GM21619 (cell line): ENCODE measurements around the gene DUSP28.

Experiments used
- ATAC-seq: cut with Tn5 transposase; IDR thresholded peaks from one replicate; pipeline ENCODE4 v1.9.1; 2021; ENCODE audit not compliant: unreplicated experiment

DUSP28 gene

DNA sequence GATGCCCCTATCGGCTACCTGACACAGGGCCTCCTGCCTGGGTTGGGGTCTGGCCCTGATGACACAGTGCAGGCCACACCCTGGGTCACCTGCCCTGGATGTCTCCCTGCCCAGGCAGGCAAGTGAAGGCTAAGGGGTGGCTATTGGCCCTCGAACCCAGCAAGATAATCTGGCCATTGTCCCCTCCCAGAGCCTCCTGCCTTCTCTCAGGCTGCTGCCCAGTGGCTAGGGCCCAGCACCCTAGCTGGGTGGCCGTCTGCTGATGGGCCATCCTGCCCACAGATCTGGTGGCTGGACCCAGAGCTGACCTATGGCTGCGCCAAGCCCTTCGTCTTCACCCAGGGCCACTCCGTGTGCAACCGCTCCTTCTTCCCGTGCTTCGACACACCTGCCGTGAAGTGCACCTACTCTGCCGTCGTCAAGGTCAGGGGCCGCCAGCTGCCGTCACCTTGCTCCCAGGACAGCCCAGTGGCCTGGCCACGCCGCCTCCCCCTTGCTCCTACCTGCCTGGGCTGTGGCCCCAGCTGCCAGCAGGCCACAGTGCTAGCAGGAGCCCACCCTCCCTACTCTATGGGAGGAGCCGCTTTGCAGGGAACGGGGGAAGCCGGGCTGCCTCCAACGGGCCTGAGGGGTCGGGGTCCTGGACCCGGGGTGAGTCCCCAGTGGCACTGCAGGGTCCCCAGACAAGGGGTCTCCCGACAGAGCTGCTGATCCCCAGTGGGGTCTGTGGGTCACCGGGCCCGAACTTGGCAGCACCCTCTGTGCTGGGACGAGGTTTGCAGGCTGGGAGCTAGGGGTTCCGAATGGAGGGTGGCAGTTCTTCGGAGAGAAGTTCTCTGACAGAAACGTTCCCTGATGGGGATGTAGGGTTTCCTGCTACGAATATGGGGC, 12.2 kb downstream of the DUSP28 start:
- ATAC-seq, result no peak

DNA sequence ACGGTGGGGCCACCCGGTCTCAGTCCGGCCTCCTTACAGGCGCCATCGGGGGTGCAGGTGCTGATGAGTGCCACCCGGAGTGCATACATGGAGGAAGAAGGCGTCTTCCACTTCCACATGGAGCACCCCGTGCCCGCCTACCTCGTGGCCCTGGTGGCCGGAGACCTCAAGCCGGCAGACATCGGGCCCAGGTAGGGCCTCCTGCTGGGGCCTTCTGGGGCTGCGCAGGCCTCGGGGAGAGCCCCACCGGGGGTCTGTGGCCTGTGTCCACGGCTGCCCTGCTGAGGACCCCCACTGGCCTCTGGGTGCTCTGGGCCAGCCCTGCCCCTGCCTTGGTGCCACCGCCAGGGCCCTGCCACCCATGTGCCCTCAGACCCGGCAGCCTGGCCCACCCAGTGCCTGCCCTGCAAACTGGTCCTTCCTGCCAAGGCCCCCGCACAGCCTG, 12.9 kb downstream of the DUSP28 start:
- ATAC-seq, result no peak

DNA sequence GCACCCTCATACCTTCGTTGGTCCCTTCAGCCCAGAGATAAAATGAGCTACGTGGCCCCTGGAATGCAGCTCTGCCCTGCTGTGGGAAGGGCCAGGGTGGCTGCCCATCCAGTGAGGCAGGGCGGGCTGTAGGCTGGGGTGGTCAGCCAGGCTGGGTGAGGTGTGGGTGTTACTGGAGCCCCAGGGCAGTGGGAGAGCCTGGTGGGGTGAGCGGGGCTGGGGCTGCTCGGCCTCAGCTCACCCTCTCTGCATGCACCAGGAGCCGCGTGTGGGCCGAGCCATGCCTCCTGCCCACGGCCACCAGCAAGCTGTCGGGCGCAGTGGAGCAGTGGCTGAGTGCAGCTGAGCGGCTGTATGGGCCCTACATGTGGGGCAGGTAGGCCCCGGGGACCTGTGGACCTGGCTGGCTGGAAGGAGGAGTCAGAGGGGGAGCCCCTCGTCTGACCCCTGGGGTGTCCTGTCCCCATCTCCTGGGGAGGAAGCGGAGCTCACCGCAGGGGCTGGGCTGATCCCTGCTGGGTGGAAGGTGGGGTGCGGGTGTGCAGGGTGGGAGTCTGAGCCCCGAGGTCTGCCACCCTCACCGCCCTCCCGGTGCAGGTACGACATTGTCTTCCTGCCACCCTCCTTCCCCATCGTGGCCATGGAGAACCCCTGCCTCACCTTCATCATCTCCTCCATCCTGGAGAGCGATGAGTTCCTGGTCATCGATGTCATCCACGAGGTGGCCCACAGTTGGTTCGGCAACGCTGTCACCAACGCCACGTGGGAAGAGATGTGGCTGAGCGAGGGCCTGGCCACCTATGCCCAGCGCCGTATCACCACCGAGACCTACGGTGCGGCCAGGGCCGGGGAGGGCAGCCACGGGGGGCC, 13.6 kb downstream of the DUSP28 start:
- ATAC-seq, result no peak

DNA sequence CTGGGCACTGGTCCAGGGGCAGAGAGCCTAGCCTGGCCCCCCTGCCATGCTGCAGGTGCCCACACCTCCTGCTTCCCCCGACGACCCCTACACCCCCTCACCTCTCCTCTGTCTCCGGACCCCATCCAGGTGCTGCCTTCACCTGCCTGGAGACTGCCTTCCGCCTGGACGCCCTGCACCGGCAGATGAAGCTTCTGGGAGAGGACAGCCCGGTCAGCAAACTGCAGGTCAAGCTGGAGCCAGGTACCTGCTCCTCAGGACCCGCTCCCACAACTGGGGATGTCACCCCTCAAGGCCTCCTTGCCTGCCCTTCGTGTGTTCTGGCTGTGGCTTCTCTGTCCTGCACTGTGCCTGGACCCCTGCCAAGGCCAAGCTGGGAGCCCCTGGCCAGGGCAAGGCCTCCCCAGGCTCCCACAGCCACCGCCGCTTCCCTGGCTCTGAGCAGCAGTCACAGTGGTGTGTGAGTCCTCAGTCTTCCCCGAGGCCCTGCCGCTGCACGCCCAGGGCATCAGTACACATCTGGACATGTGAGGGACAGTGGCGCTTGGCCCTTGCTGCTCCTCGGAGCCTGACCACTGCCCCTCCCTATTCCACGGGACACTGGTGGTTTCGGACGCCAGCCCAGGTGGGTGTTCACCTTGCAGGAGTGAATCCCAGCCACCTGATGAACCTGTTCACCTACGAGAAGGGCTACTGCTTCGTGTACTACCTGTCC, 14.4 kb downstream of the DUSP28 start:
- no peak for ATAC-seq

DNA sequence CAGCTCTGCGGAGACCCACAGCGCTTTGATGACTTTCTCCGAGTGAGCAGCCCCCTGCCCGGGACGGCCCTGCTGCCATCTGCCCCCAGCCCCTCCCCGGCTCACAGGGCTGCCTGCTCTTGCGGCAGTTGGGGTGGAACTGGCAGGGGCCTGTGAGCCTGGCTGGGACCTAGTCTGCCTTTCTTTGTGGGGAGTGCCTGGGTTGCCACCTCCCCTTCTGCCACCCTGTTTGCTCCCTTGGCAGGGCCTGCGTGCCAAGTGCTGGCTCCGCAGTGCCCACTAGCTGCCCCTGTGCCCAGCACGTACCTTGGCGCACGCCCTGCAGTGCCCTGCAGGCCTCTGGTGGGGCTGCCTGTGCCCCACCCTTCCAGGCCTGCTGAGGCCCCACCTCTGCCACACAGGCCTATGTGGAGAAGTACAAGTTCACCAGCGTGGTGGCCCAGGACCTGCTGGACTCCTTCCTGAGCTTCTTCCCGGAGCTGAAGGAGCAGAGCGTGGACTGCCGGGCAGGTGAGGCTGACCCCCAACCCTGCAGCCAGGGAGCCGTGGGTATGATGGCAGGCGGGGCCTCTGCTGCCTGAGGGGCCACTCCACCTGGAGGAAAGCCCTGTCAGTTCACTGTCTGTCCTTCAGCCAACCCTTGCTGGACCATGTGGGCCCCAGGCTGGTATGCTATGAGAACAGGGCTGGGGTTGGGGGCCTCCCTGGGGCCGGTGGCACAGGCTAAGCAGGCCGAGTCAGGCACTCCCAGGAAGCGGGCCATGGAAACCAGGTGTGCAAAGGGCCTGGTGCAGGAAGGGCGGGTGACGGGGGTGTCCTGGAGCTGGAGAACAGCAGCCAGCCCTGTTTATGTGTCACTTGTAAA, 15.2 kb downstream of the DUSP28 start:
- ATAC-seq, result no peak

DNA sequence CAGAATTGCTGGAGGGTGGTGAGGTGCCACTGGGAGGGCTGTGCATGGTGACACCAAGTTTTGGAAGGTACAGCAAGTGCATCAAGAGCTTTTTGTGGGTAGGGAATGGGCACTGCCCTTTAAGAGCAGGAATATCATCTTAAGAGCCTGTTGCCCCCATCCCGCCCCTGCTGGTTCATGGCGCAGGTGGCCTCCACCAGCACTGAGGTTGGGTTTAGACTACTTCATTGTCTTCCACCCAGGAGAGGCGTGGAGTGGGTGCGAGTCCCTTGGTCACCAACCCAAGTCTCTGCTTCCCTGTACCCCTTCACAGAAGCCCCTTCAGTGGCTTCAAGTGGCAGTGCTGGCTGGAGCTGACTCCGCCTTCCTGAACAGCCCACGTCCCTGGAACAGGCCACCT, 15.9 kb downstream of the DUSP28 start:
- ATAC-seq, result no peak

DNA sequence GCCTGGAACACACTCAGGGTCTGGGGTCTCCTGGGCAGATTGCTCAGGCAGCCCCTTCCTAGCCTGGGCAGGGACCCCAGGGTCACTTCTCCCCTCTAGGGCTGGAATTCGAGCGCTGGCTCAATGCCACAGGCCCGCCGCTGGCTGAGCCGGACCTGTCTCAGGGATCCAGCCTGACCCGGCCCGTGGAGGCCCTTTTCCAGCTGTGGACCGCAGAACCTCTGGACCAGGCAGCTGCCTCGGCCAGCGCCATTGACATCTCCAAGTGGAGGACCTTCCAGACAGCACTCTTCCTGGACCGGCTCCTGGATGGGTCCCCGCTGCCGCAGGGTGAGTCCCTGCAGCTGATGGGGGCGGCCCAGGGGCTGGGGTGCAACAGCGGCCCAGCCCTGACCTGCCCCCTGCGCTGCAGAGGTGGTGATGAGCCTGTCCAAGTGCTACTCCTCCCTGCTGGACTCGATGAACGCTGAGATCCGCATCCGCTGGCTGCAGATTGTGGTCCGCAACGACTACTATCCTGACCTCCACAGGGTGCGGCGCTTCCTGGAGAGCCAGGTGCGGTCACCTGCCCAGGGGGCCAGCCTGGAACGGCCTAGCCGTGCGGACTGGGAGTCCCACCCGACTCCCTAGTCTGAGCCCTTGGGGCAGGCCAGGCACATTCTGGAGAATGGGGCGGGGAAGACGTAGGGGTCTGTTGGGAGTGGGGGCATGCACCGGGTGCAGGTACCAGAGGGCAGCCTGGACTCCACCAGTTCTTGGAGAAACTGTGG, 16.5 kb downstream of the DUSP28 start:
- no peak for ATAC-seq

DNA sequence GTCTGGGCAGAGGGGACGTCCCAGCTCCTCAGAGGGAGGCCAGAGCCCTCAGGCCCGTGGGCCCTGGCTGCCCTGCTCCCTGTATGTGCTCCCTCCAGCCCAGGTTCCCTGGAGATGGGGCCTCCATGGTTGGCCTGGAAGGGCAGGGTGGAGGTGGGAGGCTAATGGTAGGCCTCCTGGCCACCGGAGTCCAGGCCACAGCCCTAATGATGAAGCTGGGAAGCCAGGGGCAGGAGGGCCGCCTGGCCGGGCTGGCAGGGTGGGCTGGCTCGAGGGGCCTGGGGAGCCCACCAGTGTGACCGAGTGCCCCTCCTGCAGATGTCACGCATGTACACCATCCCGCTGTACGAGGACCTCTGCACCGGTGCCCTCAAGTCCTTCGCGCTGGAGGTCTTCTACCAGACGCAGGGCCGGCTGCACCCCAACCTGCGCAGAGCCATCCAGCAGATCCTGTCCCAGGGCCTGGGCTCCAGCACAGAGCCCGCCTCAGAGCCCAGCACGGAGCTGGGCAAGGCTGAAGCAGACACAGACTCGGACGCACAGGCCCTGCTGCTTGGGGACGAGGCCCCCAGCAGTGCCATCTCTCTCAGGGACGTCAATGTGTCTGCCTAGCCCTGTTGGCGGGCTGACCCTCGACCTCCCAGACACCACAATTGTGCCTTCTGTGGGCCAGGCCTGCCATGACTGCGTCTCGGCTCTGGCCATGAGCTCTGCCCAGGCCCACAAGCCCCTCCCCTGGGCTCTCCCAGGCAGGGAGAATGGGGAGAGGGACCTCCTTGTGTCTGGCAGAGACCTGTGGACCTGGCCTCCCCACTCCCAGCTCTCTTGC, 17.3 kb downstream of the DUSP28 start:
- ATAC-seq, result no peak

DNA sequence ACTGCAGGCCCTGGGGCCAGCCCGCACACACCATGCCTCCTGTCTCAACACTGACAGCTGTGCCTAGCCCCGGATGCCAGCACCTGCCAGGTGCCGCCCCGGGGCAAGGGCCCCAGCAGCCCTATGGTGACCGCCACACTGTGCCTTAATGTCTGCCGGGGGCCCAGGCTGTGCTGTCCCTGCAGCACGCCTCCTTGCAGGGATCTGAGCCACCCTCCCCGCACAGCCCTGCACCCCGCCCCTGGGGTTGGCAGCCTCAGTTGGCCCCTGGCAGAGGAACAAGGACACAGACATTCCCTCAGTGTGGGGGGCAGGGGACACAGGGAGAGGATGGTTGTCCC, 17.9 kb downstream of the DUSP28 start:
- no peak for ATAC-seq

DNA sequence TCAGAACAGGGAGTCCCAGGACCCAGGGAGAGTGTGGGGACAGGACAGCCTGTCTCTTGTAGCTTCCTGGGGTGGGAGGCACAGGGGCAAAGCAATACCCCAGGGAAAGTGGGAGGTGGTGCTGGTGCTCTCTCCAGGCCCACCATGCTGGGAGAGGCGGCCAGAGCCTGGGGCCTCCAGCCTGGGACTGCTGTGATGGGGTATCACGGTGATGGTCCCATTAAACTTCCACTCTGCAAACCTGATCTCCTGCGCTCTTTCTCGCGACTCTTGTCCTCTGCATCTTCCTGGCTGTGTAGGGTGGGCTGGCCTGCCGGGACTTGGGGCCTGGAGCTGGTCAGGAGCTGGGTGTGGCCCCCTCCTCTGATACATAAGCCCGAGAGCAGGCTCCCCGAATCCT, 18.3 kb downstream of the DUSP28 start:
- ATAC-seq, result no peak

DNA sequence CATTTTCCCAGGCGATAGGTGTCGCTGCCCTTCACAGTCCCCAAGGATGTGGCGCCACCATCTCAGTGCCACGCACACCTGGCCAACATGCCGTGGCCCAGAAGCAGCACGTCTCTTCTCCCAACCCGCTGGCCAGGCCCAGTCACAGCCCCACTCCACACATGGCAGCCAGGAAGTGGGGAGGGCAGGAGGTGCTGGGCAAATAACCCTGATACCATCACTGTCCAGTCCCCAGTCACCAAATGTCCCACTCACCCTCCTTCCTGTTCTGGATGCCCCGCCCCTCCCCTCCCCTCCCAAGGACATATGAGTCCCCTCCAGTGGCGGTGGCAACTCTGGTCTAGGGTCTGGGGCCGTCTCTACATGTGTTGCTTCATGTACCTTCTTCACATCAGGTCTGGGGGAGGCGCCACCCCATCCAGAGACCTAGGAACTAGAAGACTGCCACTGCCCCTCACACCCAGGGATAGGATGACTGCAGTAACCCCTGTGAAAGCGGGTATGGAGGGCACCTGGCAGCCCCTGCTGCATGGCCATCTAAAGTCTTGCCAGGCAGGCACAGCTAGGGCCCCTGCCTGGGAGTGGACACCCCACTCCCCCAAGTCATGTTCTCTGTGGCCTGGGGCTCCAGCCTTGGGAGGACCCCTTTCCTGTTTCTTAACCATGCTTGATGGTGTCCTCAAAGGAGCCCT, 19.1 kb downstream of the DUSP28 start:
- no peak for ATAC-seq

DNA sequence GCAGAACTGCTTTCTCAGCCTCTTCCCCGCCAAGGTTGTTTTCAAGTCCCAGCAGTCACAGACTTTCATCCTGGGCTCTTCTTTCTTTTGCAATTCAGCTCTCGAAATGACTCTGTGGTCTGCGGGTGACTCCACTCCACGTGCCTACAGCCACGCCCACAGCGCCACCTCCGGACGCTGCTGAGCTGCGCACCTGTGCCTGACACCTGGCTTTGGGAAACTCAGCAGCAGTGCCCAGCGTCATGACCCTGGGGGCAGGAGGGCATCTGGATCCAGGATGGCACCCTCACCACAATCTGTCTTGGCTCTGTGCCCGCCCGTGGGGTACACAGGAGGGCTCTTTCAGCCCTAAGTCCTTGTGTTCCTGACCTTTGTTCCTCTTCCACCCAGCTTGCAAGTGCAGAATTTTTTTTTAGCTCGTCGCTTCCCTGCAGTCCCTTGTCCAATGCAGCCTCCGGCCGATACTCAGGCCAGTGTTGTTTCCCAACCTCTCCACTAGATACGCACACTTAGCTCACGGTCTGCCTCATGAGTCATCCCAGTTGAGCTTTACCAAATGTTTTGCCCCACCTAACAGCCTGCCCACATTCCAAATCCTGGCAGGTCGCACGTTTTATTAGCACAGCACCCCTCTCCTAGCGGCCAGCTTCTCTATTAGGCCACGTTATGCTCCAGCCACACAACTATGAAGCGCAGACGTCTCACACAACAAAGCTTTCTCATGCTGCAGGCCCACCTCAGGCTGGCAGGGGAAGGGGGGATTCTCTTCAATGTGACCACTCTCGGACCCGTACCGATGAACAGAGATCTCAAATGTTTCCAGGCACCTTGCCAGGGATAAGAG, 19.8 kb downstream of the DUSP28 start:
- no peak for ATAC-seq

DNA sequence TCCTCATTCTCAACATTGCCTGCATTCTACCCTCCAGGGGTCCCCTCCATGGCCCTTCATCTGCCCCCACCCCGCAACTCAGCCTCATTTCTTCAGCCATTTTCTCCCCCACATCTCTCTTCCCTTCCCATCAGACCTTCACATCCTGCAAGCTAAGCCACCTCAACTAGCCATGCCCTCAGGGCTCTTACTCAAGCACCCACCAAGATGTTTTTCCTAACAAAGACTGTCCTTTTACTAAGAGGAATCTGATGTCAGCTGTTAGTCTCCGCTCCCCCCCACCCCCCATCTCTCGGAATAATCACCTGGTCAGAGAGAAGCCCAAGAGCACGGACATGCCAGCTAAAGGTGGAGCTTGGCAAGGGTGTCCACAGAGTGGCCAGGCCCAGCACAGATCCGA, 21.7 kb downstream of the DUSP28 start:
- no peak for ATAC-seq

DNA sequence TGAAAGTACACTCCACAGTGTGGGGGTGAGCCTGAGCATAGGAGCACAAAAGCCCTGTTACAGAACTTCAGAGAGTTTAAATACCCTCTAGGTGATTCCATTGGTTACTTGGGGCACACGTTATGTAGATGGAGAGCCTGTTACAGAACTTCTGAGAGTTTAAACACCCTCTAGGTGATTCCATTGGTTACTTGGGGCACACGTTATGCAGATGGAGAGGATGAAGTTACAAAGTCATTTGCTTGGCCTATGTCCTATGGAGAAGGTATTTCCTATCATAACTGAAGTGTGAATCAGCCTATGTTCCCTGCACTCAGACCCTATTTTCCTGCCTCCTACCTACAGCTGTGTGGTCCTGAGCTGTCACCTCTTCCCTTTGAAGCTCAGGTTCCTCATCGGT, 22.6 kb downstream of the DUSP28 start:
- ATAC-seq, result no peak

DNA sequence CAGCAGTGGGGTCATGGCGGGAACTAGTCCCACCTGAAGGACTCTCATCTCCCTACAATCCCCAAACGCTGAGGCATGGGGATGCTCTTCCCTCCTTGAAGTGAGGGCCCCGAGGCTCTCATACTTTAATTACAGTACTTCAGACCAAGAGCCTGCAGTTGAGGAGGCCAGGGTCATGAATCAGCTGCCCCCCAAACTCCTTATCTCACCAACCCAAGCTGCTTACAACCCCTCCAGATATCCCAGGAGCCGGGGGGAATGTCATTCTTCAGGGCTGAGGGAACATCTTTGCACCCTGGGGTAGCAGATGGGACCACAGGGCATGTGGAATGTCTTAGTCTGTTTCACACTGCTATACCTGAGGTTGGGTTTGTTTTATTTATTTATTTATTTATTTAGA, 23.6 kb downstream of the DUSP28 start:
- ATAC-seq, result no peak

DNA sequence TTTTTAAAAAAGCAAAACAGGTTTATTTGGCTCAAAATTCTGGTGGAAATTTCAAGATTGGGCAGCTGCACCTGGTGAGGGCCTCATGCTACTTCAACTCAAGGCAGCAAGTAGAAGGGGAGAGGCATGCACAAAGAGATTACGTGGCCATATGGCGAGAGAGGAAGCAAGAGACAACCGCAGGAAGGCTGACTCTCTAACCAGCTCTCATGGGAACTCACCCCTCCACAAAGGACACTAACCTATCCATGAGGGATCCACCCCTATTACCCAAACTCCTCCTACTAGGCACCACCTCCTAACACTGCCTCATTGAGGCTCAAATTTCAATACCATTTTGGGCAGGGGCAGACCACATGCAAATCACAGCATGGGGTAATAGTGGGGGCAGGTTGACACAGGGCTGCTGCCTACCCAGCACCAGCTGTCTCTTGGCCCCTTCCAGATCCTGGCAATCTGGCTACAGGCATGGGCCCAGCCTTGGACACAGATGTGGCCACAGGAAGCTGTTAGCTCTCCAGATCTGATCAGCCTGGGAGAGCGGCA, 24.4 kb downstream of the DUSP28 start:
- peak; percentile 58 for ATAC-seq

DNA sequence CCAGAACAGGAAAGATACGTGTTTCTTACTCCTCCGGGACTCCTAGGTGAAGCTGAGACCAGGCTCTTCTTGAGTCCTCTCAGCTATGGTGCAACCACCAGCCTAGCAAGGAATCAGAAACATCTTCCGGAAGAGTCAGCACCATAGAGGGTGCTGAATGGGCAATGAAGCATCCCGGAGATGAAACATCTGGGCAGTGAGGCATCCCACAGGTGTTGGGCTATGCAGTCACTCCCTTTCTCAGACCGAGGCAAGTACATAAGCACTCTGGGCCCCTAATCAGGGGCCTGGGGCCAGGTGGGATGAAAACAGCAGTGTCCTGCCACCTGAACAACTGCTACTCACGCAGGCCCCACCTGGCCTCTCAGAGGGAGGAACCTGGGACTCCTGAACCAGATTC, 24.9 kb downstream of the DUSP28 start:
- peak; percentile 25 for ATAC-seq
